ENCODE measurements around the gene IGFBP3.

IGFBP3 gene

GRCh38 chr7:45920502-45921380 is at the start of gene IGFBP3:
TSS of gene IGFBP3 (minus strand) at chr7:45921272. CDS start at chr7:45921140, 132 bp downstream.
- TF ChIP-seq CTCF (IDR thresholded peaks at IDR 0.05; ENCODE audit: control extremely low read depth, extremely low read depth, low read depth, missing control alignments), result no peak
- CTCF ChIA-PET, result interaction anchor here (1.7 to 4.0 kb wide), 5 partner anchors 8 to 1333 kb away, joined by 6 to 27 read pairs (median 15); no protein-coding TSS in a partner anchor
- DNase-seq (ENCODE audit: extremely low spot score), result no peak
- POLR2A ChIA-PET, result no interaction called here

GRCh38 chr7:45970454-45970853 is 49.4 kb upstream of the IGFBP3 start:
- CTCF ChIA-PET, result interaction anchor here (1.1 kb wide), 1 partner anchor 25 kb away, joined by 3 read pairs; no protein-coding TSS in a partner anchor
- DNase-seq (ENCODE audit: extremely low spot score), result no peak
- POLR2A ChIA-PET, result no interaction called here
- no peak for TF ChIP-seq CTCF (IDR thresholded peaks at IDR 0.05; ENCODE audit: control extremely low read depth, extremely low read depth, low read depth, missing control alignments)

GRCh38 chr7:45969940-45970339 is 48.9 kb upstream of the IGFBP3 start:
- ChIA-PET CTCF (interaction anchor here (1.1 kb wide), 1 partner anchor 26 kb away, joined by 3 read pairs; no protein-coding TSS in a partner anchor), POLR2A (no interaction called here)
- TF ChIP-seq CTCF (IDR thresholded peaks at IDR 0.05; ENCODE audit: control extremely low read depth, extremely low read depth, low read depth, missing control alignments), result no peak
- no peak for DNase-seq (ENCODE audit: extremely low spot score)

GRCh38 chr7:45968856-45969541 is 47.9 kb upstream of the IGFBP3 start:
- TF ChIP-seq CTCF (IDR thresholded peaks at IDR 0.05; ENCODE audit: control extremely low read depth, extremely low read depth, low read depth, missing control alignments), result no peak
- DNase-seq (ENCODE audit: extremely low spot score), result no peak
- CTCF ChIA-PET, result no interaction called here
- POLR2A ChIA-PET, result no interaction called here

GRCh38 chr7:45968312-45968711 is 47.2 kb upstream of the IGFBP3 start:
- ChIA-PET POLR2A (no interaction called here), CTCF (no interaction called here)
- DNase-seq (ENCODE audit: extremely low spot score), result no peak
- no peak for TF ChIP-seq CTCF (IDR thresholded peaks at IDR 0.05; ENCODE audit: control extremely low read depth, extremely low read depth, low read depth, missing control alignments)

- DNase-seq (ENCODE audit: extremely low spot score), result no peak
- CTCF ChIA-PET, result interaction anchor here (0.9 kb wide), 1 partner anchor 27 kb away, joined by 3 read pairs; no protein-coding TSS in a partner anchor
- POLR2A ChIA-PET, result no interaction called here
- no peak for TF ChIP-seq CTCF (IDR thresholded peaks at IDR 0.05; ENCODE audit: control extremely low read depth, extremely low read depth, low read depth, missing control alignments)
Observed at GRCh38 chr7:45967591-45968157, 46.6 kb upstream of the IGFBP3 start.
